Cardiac muscle cell (in vitro differentiated cells and primary cell): ENCODE measurements around the gene ADAMTS16. TPM values are rescaled to one million over a fixed set of nuclear protein-coding genes. Genes with fewer than 3 reads are reported as not detected.

Source experiments
- DNase-seq, 2 donors: peaks; one replicate each; pipeline versions ENCODE4 v3.0.0 to v3.0.0-alpha.2; 2010 to 2017; ENCODE audit warnings: low read depth in 1 of 2, low spot score in 1 of 2
- H3K27ac ChIP-seq: fragments of 200-600 bp; sonication (generic); 2 replicates; pipeline ENCODE4 v1.5.1; 2016
- H3K27me3 ChIP-seq: fragments of 200-600 bp; sonication (generic); 2 replicates; pipeline ENCODE4 v1.6.0; 2016; ENCODE audit warnings: control low read depth
- H3K36me3 ChIP-seq: fragments of 200-600 bp; sonication (generic); 2 replicates; pipeline ENCODE4 v1.5.1; 2016; ENCODE audit warnings: control low read depth
- H3K4me1 ChIP-seq: fragments of 200-600 bp; sonication (generic); 2 replicates; pipeline ENCODE4 v1.8.1; 2017; ENCODE audit warnings: low read depth, mild to moderate bottlenecking, mixed run types
- H3K4me3 ChIP-seq: fragments of 200-600 bp; sonication (generic); 2 replicates; pipeline ENCODE4 v1.5.1; 2016; ENCODE audit warnings: mild to moderate bottlenecking
- H3K9me3 ChIP-seq: fragments of 200-600 bp; sonication (generic); 2 replicates; pipeline ENCODE4 v1.5.1; 2017; ENCODE audit warnings: low read depth, mild to moderate bottlenecking, control low read depth
- polyA plus RNA-seq: library from polyadenylated mRNA; unstranded; fragments of >200 nt; fragmentation: Nextera tagmentation; extraction: Ambion mirVana; gene quantifications from 2 replicates; pipeline ENCODE4 v1.2.1, GENCODE V29; 2016
- total RNA-seq: library from RNA; depleted of rRNA; stranded (reverse); fragments of >200 nt; gene quantifications from 2 replicates; pipeline ENCODE4 v1.2.3, GENCODE V29; 2016
- TF ChIP-seq, protein P1 (sequence below): IDR thresholded peaks from 2 replicates; pipeline ENCODE4 v1.5.1; 2012; ENCODE audit warnings: low read depth, mild to moderate bottlenecking, low read length

The ADAMTS16 gene
- total and polyA plus RNA-seq, 2 experiments from 2014 or later = not detected

DNA sequence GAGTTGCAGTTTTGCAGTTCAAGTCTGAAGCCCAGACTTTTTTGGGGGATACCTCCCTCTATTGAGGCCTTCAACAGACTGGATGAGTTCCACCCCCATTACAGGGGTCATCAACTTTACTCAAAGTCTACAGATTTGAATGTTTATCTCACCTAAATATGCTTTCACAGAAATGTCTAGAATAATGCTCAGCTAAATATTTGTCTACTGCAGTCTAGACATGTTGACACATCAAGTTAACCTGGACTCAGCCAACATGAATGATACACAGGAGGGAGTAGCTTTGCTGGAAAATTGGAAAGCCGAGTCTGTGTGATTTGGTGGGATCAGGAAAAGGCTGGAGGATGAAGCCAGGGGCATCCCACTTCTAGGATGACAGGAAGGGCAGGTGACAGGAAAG is 154.3 kb downstream of the ADAMTS16 start:
- no peaks in the 10 kb centered on the region for H3K27me3 ChIP-seq
- H3K4me3 ChIP-seq = no peak overlapping the region
- no peaks in the 10 kb centered on the region for H3K36me3 ChIP-seq
- no peaks in the 10 kb centered on the region for H3K4me1 ChIP-seq
- TF ChIP-seq, protein P1, sequence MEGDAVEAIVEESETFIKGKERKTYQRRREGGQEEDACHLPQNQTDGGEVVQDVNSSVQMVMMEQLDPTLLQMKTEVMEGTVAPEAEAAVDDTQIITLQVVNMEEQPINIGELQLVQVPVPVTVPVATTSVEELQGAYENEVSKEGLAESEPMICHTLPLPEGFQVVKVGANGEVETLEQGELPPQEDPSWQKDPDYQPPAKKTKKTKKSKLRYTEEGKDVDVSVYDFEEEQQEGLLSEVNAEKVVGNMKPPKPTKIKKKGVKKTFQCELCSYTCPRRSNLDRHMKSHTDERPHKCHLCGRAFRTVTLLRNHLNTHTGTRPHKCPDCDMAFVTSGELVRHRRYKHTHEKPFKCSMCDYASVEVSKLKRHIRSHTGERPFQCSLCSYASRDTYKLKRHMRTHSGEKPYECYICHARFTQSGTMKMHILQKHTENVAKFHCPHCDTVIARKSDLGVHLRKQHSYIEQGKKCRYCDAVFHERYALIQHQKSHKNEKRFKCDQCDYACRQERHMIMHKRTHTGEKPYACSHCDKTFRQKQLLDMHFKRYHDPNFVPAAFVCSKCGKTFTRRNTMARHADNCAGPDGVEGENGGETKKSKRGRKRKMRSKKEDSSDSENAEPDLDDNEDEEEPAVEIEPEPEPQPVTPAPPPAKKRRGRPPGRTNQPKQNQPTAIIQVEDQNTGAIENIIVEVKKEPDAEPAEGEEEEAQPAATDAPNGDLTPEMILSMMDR = no peak
- no peaks in the 10 kb centered on the region for H3K9me3 ChIP-seq
- H3K27ac ChIP-seq = no peak overlapping the region
- DNase-seq = no peak

- Histone ChIP-seq H3K27me3 (no peaks in the 10 kb centered on the region), H3K27ac (no peak overlapping the region), H3K4me1 (no peaks in the 10 kb centered on the region), H3K9me3 (no peaks in the 10 kb centered on the region), H3K36me3 (no peaks in the 10 kb centered on the region), H3K4me3 (no peak overlapping the region)
- DNase-seq = no peak
- TF ChIP-seq, protein P1 = no peak
These were observed 155.2 kb downstream of the ADAMTS16 start for GRCh38 chr5:5295351-5295750.

DNA sequence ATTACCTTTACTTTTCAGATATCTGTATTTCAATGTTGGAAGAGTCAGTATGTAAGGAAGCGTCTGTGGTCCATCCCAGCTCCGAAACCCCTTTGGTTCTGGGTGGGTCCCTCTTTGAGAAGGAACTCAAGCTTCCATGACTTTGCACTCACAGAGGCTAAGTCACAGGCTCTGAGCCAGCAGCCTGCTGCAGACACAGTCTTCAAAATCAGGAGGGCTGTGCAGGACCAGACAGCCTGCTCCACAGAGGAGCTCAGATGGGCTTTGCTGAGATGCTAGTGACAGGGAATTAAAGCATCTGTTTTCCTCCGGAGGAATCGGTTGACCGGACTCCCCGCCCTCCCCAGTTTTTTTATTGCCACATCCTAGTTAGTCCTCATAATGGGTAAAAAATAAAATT is 155.9 kb downstream of the ADAMTS16 start:
- TF ChIP-seq, protein P1 = no peak
- DNase-seq = no peak
- Histone ChIP-seq H3K9me3 (no peaks in the 10 kb centered on the region), H3K36me3 (no peaks in the 10 kb centered on the region), H3K4me1 (no peaks in the 10 kb centered on the region), H3K27ac (no peak overlapping the region), H3K4me3 (no peak overlapping the region), H3K27me3 (no peaks in the 10 kb centered on the region)

DNA sequence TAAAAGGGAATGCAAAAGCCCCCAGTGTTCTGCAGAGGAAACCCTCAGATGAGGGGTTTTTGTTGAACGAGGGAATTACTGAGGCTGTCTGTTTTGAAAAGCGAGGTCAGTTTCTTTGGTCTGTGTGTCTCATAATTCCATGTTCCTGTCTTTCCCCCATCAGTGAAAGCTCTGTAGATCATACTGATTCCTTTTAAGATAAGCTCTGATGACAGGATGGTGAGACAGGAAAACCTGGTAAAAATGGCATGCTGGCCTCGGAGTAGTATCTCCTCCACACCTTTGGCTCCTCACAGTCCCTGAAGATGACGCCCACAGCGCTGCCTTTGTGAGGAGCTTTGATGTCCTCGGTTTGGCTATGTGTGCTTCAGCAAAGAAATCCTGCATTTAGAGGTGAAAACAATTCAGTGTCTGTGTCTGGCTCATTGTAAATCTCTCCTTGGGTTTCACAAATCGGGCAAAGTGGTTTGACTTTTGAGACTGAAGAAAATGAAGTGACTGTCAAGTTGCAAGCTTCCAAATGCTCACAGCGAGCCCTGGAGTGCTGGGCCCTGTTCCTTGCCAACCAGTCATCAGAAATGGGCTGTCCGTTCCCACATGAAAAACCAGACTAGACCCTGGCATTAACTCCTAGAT is 157.4 kb downstream of the ADAMTS16 start:
- TF ChIP-seq, protein P1 = no peak
- no peak overlapping the region for H3K4me3 ChIP-seq
- no peak overlapping the region for H3K27ac ChIP-seq
- no peaks in the 10 kb centered on the region for H3K4me1 ChIP-seq
- no peak for DNase-seq
- no peaks in the 10 kb centered on the region for H3K27me3 ChIP-seq
- H3K9me3 ChIP-seq = no peaks in the 10 kb centered on the region
- no peaks in the 10 kb centered on the region for H3K36me3 ChIP-seq

DNA sequence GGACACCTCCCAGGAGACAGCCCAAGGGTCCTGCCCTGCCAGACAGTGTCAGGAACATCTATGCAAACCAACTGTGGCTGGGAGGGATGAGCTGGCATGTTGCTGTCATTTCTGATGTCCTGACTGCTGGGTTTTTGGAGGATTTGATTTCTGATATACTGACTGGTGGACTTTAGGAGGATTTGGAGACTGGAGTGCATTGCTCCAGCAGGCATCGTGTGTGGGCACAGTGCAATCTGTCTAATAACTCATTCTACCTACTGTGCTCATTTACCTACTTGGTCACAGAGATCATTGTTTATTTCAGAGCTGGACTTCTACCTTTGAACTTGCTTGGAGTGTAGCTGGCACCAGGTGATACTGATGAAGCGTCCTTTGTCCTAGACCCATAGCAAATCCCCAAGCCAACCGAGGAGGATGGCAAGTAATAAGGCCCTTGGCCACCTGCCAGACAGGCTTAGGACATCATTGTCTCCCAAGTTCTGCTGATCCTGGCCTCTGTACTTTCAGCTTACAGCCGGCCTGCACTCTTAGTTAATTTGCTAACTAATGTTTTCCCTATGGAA is 158.0 kb downstream of the ADAMTS16 start:
- no peaks in the 10 kb centered on the region for H3K4me1 ChIP-seq
- no peaks in the 10 kb centered on the region for H3K36me3 ChIP-seq
- no peaks in the 10 kb centered on the region for H3K9me3 ChIP-seq
- H3K27me3 ChIP-seq = no peaks in the 10 kb centered on the region
- TF ChIP-seq, protein P1 = no peak
- DNase-seq = no peak
- no peak overlapping the region for H3K27ac ChIP-seq
- H3K4me3 ChIP-seq = no peak overlapping the region
